CD4-positive, alpha-beta T cell (primary cell): ENCODE results near the gene KCNJ5. TPM values are rescaled to one million over a fixed set of nuclear protein-coding genes. Genes with fewer than 3 reads are reported as not detected.

Experiments
- ATAC-seq: fragments of 200-7000 bp; cut with Tn5 transposase; one replicate; pipeline ENCODE4 v1.10.0; 2022; ENCODE audit warnings: mild to moderate bottlenecking; ENCODE audit not compliant: poor library complexity
- CTCF ChIA-PET: fragments of 350-600 bp; sonication (Branson Sonifier 250); formaldehyde crosslinking; loops from one replicate; lab custom pipeline; 2021; ENCODE audit warnings: antibody characterized with exemption, inconsistent platforms; lab: Charles Lee
- POLR2A ChIA-PET: fragments of 350-600 bp; sonication (Branson Sonifier 250); formaldehyde crosslinking; loops from one replicate; lab custom pipeline; 2021; ENCODE audit warnings: antibody characterized with exemption, inconsistent platforms; lab: Charles Lee
- DNase-seq, 14 experiments: peaks; one replicate each; pipeline ENCODE4 v3.0.0-alpha.2; 2013 to 2020; ENCODE audit warnings: mixed read lengths in 2 of 14
- H3K27ac ChIP-seq, 2 donors: one replicate each; pipeline versions ENCODE4 v1.5.1 to v1.7.0; 2013; ENCODE audit warnings: low read length in 2 of 2, low read depth in 1 of 2, mild to moderate bottlenecking in 1 of 2
- H3K27me3 ChIP-seq, 2 experiments: 1 replicate in 1 of 2; 2 replicates in 1 of 2; pipeline versions ENCODE4 v1.6.1 to v1.7.0; 2013; ENCODE audit warnings: low read length in 2 of 2, control low read depth in 1 of 2, mild to moderate bottlenecking in 1 of 2, moderate library complexity in 1 of 2; ENCODE audit not compliant: insufficient read depth in 2 of 2, control insufficient read depth in 1 of 2
- H3K36me3 ChIP-seq: one replicate; pipeline ENCODE4 v1.6.1; 2013; ENCODE audit warnings: low read length, control low read depth; ENCODE audit not compliant: insufficient read depth
- H3K4me1 ChIP-seq: one replicate; pipeline ENCODE4 v1.6.1; 2013; ENCODE audit warnings: low read length, control low read depth; ENCODE audit not compliant: insufficient read depth
- H3K4me3 ChIP-seq: one replicate; pipeline ENCODE4 v1.5.1; 2013; ENCODE audit warnings: mild to moderate bottlenecking, low read length, moderate library complexity
- H3K9me3 ChIP-seq, 2 experiments: 1 replicate in 1 of 2; 2 replicates in 1 of 2; pipeline versions ENCODE4 v1.6.1 to v1.7.0; 2013; ENCODE audit warnings: low read length in 2 of 2, mild to moderate bottlenecking in 2 of 2, control low read depth in 1 of 2, moderate library complexity in 1 of 2; ENCODE audit not compliant: control insufficient read depth in 1 of 2, insufficient read depth in 1 of 2
- H3K27ac Mint-ChIP-seq: one replicate; pipeline ENCODE4 v1.8.0; 2020; ENCODE audit warnings: mixed read lengths
- H3K27me3 Mint-ChIP-seq: one replicate; pipeline ENCODE4 v1.8.0; 2021; ENCODE audit warnings: mixed read lengths
- H3K36me3 Mint-ChIP-seq: one replicate; pipeline ENCODE4 v1.8.0; 2021; ENCODE audit warnings: low read depth, mixed read lengths
- H3K4me1 Mint-ChIP-seq: one replicate; pipeline ENCODE4 v1.8.0; 2021; ENCODE audit warnings: low read depth, mixed read lengths
- H3K4me3 Mint-ChIP-seq: one replicate; pipeline ENCODE4 v1.8.0; 2020; ENCODE audit warnings: mild to moderate bottlenecking, mixed read lengths
- H3K9me3 Mint-ChIP-seq: one replicate; pipeline ENCODE4 v1.8.0; 2020; ENCODE audit warnings: mixed read lengths
- CTCF ChIP-seq: fragments of 200-600 bp; IDR thresholded peaks from one replicate; pipeline ENCODE4 v1.8.0; 2022; ENCODE audit warnings: antibody characterized with exemption, mild to moderate bottlenecking
- intact Hi-C, 2 experiments: fragments of 100-400 bp; cut with DNase I in 1 of 2; cut with micrococcal nuclease in 1 of 2; formaldehyde crosslinking; loops; one replicate each; pipeline versions ENCODE4 v1.15.1 to v1.9.0; 2023 to 2025; cut with DNase I, micrococcal nuclease
- total RNA-seq, 174 experiments: library from RNA in 2 of 174; stranded (reverse) in 2 of 174; gene quantifications; one replicate each; pipeline ENCODE4 v1.2.3 and lab custom pipeline; 2021 to 2026

The KCNJ5 gene
- total RNA-seq, 2 experiments from 2014 or later = 0.05 TPM; not detected in 1

GRCh38 chr11:128909438-128910125, 18.4 kb downstream of the KCNJ5 start:
- no peak for DNase-seq
- TF ChIP-seq CTCF = no peak
- Histone ChIP-seq H3K9me3 (peaks cover 0 to 5% of the 10 kb centered on the region in 2 experiments), H3K36me3 (no peaks in the 10 kb centered on the region), H3K27ac (no peak overlapping the region), H3K4me3 (no peak overlapping the region), H3K4me1 (peaks cover 20% of the 10 kb centered on the region), H3K27me3 (peaks cover 27 to 34% of the 10 kb centered on the region in 2 experiments)
- ATAC-seq = no peak
- ChIA-PET POLR2A (no interaction called here), CTCF (no interaction called here)
- intact Hi-C loops = no loop called here
- Mint-ChIP-seq H3K4me3 (no peak overlapping the region), H3K9me3 (no peaks in the 10 kb centered on the region), H3K27me3 (peaks cover 83% of the 10 kb centered on the region), H3K4me1 (peaks cover 14% of the 10 kb centered on the region), H3K27ac (no peak overlapping the region), H3K36me3 (no peaks in the 10 kb centered on the region)

GRCh38 chr11:128910576-128910975, 19.4 kb downstream of the KCNJ5 start:
- no peaks in the 10 kb centered on the region for H3K9me3 Mint-ChIP-seq
- H3K27ac ChIP-seq = no peak overlapping the region
- no peak overlapping the region for H3K27ac Mint-ChIP-seq
- peaks cover 15% of the 10 kb centered on the region for H3K4me1 ChIP-seq
- no peaks in the 10 kb centered on the region for H3K36me3 ChIP-seq
- POLR2A ChIA-PET = no interaction called here
- no peaks in the 10 kb centered on the region for H3K36me3 Mint-ChIP-seq
- no peak for TF ChIP-seq CTCF
- no peak overlapping the region for H3K4me3 Mint-ChIP-seq
- peaks cover 90% of the 10 kb centered on the region for H3K27me3 Mint-ChIP-seq
- intact Hi-C loops = no loop called here
- H3K4me3 ChIP-seq = no peak overlapping the region
- CTCF ChIA-PET = no interaction called here
- peaks cover 9% of the 10 kb centered on the region for H3K4me1 Mint-ChIP-seq
- ATAC-seq (no peak), DNase-seq (no peak)
- H3K9me3 ChIP-seq = peaks cover 0 to 5% of the 10 kb centered on the region in 2 experiments
- peaks cover 25 to 34% of the 10 kb centered on the region in 2 experiments for H3K27me3 ChIP-seq

- DNase-seq = no peak
- TF ChIP-seq CTCF = no peak
- no peak overlapping the region for H3K27ac Mint-ChIP-seq
- peaks cover 90% of the 10 kb centered on the region for H3K27me3 Mint-ChIP-seq
- no peak overlapping the region for H3K4me3 Mint-ChIP-seq
- peaks cover 2% of the 10 kb centered on the region for H3K4me1 Mint-ChIP-seq
- peaks cover 9% of the 10 kb centered on the region for H3K4me1 ChIP-seq
- no peak for ATAC-seq
- peaks cover 0 to 5% of the 10 kb centered on the region in 2 experiments for H3K9me3 ChIP-seq
- peaks cover 25 to 34% of the 10 kb centered on the region in 2 experiments for H3K27me3 ChIP-seq
- POLR2A ChIA-PET = no interaction called here
- CTCF ChIA-PET = no interaction called here
- intact Hi-C loops = no loop called here
- H3K4me3 ChIP-seq = no peak overlapping the region
- H3K9me3 Mint-ChIP-seq = no peaks in the 10 kb centered on the region
- no peaks in the 10 kb centered on the region for H3K36me3 Mint-ChIP-seq
- no peaks in the 10 kb centered on the region for H3K36me3 ChIP-seq
- H3K27ac ChIP-seq = no peak overlapping the region
Measured at GRCh38 chr11:128911239-128911638, 20.1 kb downstream of the KCNJ5 start.
